ENCODE measurements around the gene MYLK2. TPM values are rescaled to one million over a fixed set of nuclear protein-coding genes. Genes with fewer than 3 reads are reported as not detected.

MYLK2 gene
- total RNA-seq, 1 experiment from 2014 or later: 0.74 TPM

DNA sequence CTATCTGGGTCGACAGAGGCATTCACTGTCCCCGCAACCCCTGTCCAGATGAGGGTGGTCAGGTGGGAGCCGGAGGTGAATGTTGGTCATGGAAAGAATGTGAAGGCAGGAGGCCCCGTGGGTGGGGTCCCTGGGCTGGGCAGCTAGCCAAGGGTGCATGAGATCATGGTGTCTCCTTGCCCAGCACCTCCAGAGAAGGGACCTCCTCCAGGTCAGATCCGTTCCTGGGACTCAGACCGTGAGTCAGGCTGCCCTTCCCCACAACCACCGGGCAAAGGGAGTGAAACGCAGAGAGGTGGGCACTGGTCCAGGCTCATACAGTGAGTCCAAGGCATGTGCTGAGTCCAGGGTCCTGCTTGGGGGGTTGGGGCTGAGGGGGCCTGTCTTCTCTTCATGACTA is 22.8 kb downstream of the MYLK2 start:
- Histone ChIP-seq H3K18ac (ENCODE audit: insufficient read length, low read depth, low read length) (no peak overlapping the region), H2BK12ac (ENCODE audit: insufficient read length, low read depth, low read length) (no peak overlapping the region), H3K4ac (ENCODE audit: low read depth, low read length) (no peak overlapping the region), H3T11ph (ENCODE audit: low read length) (no peak overlapping the region), H3K4me1 (ENCODE audit: insufficient read depth, low read length) (no peaks in the 10 kb centered on the region; the same call in 1 of the 2 replicates), H2BK120ac (ENCODE audit: low read depth, low read length, poor library complexity, severe bottlenecking) (no peak overlapping the region), H3K79me2 (ENCODE audit: insufficient read depth, low read length) (no peaks in the 10 kb centered on the region), H2BK20ac (ENCODE audit: low read depth, low read length, poor library complexity, severe bottlenecking) (no peak overlapping the region), H3K14ac (ENCODE audit: insufficient read depth, low read length) (no peak overlapping the region), H3K4me2 (ENCODE audit: insufficient read depth, insufficient read length, low read length) (no peak overlapping the region), H3K9me3 (ENCODE audit: control insufficient read depth, low read depth, low read length) (no peaks in the 10 kb centered on the region), H3K79me1 (ENCODE audit: insufficient read depth, low read depth, low read length, poor library complexity, severe bottlenecking) (no peaks in the 10 kb centered on the region), H2BK15ac (ENCODE audit: low read depth, low read length) (no peak overlapping the region), H4K91ac (ENCODE audit: insufficient read length, low read depth, low read length) (no peak overlapping the region), H3K9ac (ENCODE audit: extremely low read depth, insufficient read length, low read length) (no peak overlapping the region), H3K27ac (ENCODE audit: insufficient read length, low read depth, low read length) (no peak overlapping the region), H4K5ac (ENCODE audit: insufficient read length, low read depth, low read length) (no peak overlapping the region), H2AK5ac (ENCODE audit: insufficient read length, low read length) (no peak overlapping the region), H3K56ac (ENCODE audit: insufficient read length, low read depth, low read length) (no peak overlapping the region), H2BK5ac (ENCODE audit: insufficient read length, low read length) (no peak overlapping the region), H2AFZ (ENCODE audit: low read length) (no peak overlapping the region), H3K23me2 (ENCODE audit: insufficient read length, low read depth, low read length, poor library complexity, severe bottlenecking) (no peaks in the 10 kb centered on the region), H3K23ac (ENCODE audit: insufficient read length, low read depth, low read length) (no peak overlapping the region), H4K8ac (replicated peaks; ENCODE audit: insufficient read length, low read depth, low read length) (no peak overlapping the region), H4K20me1 (ENCODE audit: control insufficient read depth, insufficient read depth, insufficient read length) (no peaks in the 10 kb centered on the region), H3K27me3 (ENCODE audit: insufficient read depth, low read length) (no peaks in the 10 kb centered on the region)
- H3K9me3 Mint-ChIP-seq: no peaks in the 10 kb centered on the region
- H3K27me3 Mint-ChIP-seq (ENCODE audit: low read depth): no peaks in the 10 kb centered on the region; the same call in 1 of the 2 replicates
- H3K4me1 Mint-ChIP-seq: peaks cover 29 to 31% of the 10 kb centered on the region in 2 experiments
- no peak overlapping the region; a peak in 1 of 7 replicates for H3K27ac Mint-ChIP-seq
- TF ChIP-seq, protein P1, sequence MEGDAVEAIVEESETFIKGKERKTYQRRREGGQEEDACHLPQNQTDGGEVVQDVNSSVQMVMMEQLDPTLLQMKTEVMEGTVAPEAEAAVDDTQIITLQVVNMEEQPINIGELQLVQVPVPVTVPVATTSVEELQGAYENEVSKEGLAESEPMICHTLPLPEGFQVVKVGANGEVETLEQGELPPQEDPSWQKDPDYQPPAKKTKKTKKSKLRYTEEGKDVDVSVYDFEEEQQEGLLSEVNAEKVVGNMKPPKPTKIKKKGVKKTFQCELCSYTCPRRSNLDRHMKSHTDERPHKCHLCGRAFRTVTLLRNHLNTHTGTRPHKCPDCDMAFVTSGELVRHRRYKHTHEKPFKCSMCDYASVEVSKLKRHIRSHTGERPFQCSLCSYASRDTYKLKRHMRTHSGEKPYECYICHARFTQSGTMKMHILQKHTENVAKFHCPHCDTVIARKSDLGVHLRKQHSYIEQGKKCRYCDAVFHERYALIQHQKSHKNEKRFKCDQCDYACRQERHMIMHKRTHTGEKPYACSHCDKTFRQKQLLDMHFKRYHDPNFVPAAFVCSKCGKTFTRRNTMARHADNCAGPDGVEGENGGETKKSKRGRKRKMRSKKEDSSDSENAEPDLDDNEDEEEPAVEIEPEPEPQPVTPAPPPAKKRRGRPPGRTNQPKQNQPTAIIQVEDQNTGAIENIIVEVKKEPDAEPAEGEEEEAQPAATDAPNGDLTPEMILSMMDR (conservative IDR thresholded peaks at IDR 0.05): no peak
- H3K36me3 Mint-ChIP-seq (ENCODE audit: insufficient read depth in 1 of 3, low read depth in 3 of 3): no peaks in the 10 kb centered on the region
- WGBS (ENCODE audit: extremely low coverage, insufficient read length, low lambda C conversion rate): no CpG with 5 or more reads among the region's 8 CpGs
- no peak for DNase-seq
- H3K4me3 Mint-ChIP-seq: no peak overlapping the region

All from H9 (cell line).